ENCODE data around the gene TOR4A. TPM values are rescaled to one million over a fixed set of nuclear protein-coding genes. Genes with fewer than 3 reads are reported as not detected.

Gene TOR4A
- total and polyA plus RNA-seq, 9 of the 15 experiments (the other 6 are each of a cell fraction or from before 2014, with no cell fraction given): 3.9 to 49.2 (median 8.8) TPM

GRCh38 chr9:137236238-137236935 is 41.1 kb upstream of the TOR4A start (continued):
- TF ChIP-seq THAP12 (CRISPR knock-in tag; IDR thresholded peaks at IDR 0.05) (no peak), L3MBTL2 (IDR thresholded peaks at IDR 0.05) (peak; percentile 71), HMGN3 (IDR thresholded peaks at IDR 0.05; ENCODE audit: borderline replicate concordance, extremely low read depth, insufficient read length, low read depth, low read length) (peak; percentile 88), ZNF507 (tag; conservative IDR thresholded peaks at IDR 0.05) (no peak), ZEB2 (IDR thresholded peaks at IDR 0.05) (peak; percentile 45; the same call in 1 of the 2 replicates), CSDE1 (IDR thresholded peaks at IDR 0.05) (no peak), EHMT2 (IDR thresholded peaks at IDR 0.05) (no peak), BCL6 (CRISPR knock-in tag; IDR thresholded peaks at IDR 0.05) (no peak), ZKSCAN1 (IDR thresholded peaks at IDR 0.05; ENCODE audit: low read depth, low read length) (peak; percentile 48; the same call in 1 of the 2 replicates), SUPT5H (IDR thresholded peaks at IDR 0.05) (no peak), DIDO1 (tag; IDR thresholded peaks at IDR 0.05; ENCODE audit: low read depth) (no peak), FOXK1 (CRISPR knock-in tag; IDR thresholded peaks at IDR 0.05; ENCODE audit: borderline replicate concordance) (no peak; the same call in 1 of the 2 replicates), BMI1 (IDR thresholded peaks at IDR 0.05; ENCODE audit: low read length) (no peak), SMARCA5 (IDR thresholded peaks at IDR 0.05) (peak; percentile 16; the same call in 1 of the 2 replicates), HMG20B (CRISPR knock-in tag; IDR thresholded peaks at IDR 0.05) (no peak), MAX (CRISPR knock-in tag; IDR thresholded peaks at IDR 0.05) (peak; percentile 75), ZNF253 (CRISPR knock-in tag; conservative IDR thresholded peaks at IDR 0.05) (no peak), C11orf30 (IDR thresholded peaks at IDR 0.05; ENCODE audit: low read depth) (no peak), REST (IDR thresholded peaks at IDR 0.05; ENCODE audit: borderline replicate concordance) (peak; percentile 93), REST (CRISPR knock-in tag; IDR thresholded peaks at IDR 0.05; ENCODE audit: low read depth) (0 out of 2 replicates have a peak, but pooled peaks have one; percentile 19), ILK (tag; IDR thresholded peaks at IDR 0.05; ENCODE audit: borderline replicate concordance, low read depth) (no peak)
